Stomach (tissue), 4 donors: ENCODE data around the gene RASSF10.

Experiments
- POLR2A ChIP-seq, 4 donors: fragments of 450-650 bp; IDR thresholded peaks; one replicate each; pipeline ENCODE4 v1.6.1; 2016; ENCODE audit warnings: antibody characterized with exemption in 4 of 4, control low read depth in 2 of 4, mild to moderate bottlenecking in 1 of 4, moderate library complexity in 1 of 4
- TF ChIP-seq, protein P1 (sequence below), 7 experiments: fragments of 450-650 bp in 4 of 7; fragments of 200-600 bp in 3 of 7; sonication (generic) in 3 of 7; IDR thresholded peaks; one replicate each; pipeline ENCODE4 v1.5.1; 2016 to 2019; ENCODE audit warnings: antibody characterized with exemption in 7 of 7, control low read depth in 2 of 7, mild to moderate bottlenecking in 1 of 7

- TF ChIP-seq, protein P1, sequence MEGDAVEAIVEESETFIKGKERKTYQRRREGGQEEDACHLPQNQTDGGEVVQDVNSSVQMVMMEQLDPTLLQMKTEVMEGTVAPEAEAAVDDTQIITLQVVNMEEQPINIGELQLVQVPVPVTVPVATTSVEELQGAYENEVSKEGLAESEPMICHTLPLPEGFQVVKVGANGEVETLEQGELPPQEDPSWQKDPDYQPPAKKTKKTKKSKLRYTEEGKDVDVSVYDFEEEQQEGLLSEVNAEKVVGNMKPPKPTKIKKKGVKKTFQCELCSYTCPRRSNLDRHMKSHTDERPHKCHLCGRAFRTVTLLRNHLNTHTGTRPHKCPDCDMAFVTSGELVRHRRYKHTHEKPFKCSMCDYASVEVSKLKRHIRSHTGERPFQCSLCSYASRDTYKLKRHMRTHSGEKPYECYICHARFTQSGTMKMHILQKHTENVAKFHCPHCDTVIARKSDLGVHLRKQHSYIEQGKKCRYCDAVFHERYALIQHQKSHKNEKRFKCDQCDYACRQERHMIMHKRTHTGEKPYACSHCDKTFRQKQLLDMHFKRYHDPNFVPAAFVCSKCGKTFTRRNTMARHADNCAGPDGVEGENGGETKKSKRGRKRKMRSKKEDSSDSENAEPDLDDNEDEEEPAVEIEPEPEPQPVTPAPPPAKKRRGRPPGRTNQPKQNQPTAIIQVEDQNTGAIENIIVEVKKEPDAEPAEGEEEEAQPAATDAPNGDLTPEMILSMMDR (IDR thresholded peaks at IDR 0.05) = no peak
- TF ChIP-seq POLR2A (IDR thresholded peaks at IDR 0.05) = peak in 1 of 4 donors; percentile 81
Measured at GRCh38 chr11:13008625-13009475, at the start of gene RASSF10.
